Hematopoietic multipotent progenitor cell treated with erythropoietin and hydrocortisone succinate and interleukin-3 and kit ligand, for 15 days (in vitro differentiated cells): ENCODE results near the gene ADAMTSL3.
"Not testable (repeated sequence)": the region's sequence is repeated elsewhere in the genome, so short reads cannot be mapped to it uniquely, and the experiment has no call there.

Experiments
- DNase-seq: peaks from one replicate; pipeline ENCODE4 v3.0.0-alpha.2; 2015; ENCODE audit warnings: low spot score

ADAMTSL3 gene

GRCh38 chr15:83919319-83919830 is 265.5 kb downstream of the ADAMTSL3 start:
- DNase-seq = no peak

GRCh38 chr15:83919978-83920510 is 266.1 kb downstream of the ADAMTSL3 start:
- DNase-seq = no peak

GRCh38 chr15:83922649-83923294 is 268.8 kb downstream of the ADAMTSL3 start:
- no peak for DNase-seq

GRCh38 chr15:83926116-83926515 is 272.2 kb downstream of the ADAMTSL3 start:
- DNase-seq = no peak

- DNase-seq = no peak
These were observed 273.9 kb downstream of the ADAMTSL3 start for GRCh38 chr15:83927704-83928391.

GRCh38 chr15:83928392-83928734 is 274.4 kb downstream of the ADAMTSL3 start:
- no peak for DNase-seq

- DNase-seq = no peak
These were observed 275.0 kb downstream of the ADAMTSL3 start for GRCh38 chr15:83928878-83929418.

- DNase-seq = no peak
These were observed 275.7 kb downstream of the ADAMTSL3 start for GRCh38 chr15:83929619-83930018.

- no peak for DNase-seq
These were observed 276.7 kb downstream of the ADAMTSL3 start for GRCh38 chr15:83930392-83931212.

GRCh38 chr15:83935774-83936173 is 281.9 kb downstream of the ADAMTSL3 start:
- DNase-seq = no peak

GRCh38 chr15:83940136-83940535 is 286.2 kb downstream of the ADAMTSL3 start:
- DNase-seq = no peak

GRCh38 chr15:83943043-83943442 is 289.1 kb downstream of the ADAMTSL3 start:
- no peak for DNase-seq

- DNase-seq = no peak
These were observed 290.0 kb downstream of the ADAMTSL3 start for GRCh38 chr15:83943849-83944404.

GRCh38 chr15:83947156-83947555 is 293.2 kb downstream of the ADAMTSL3 start:
- no peak for DNase-seq

GRCh38 chr15:83954506-83954905 is 300.6 kb downstream of the ADAMTSL3 start:
- no peak for DNase-seq

GRCh38 chr15:83955806-83956265 is 301.9 kb downstream of the ADAMTSL3 start:
- DNase-seq = no peak

GRCh38 chr15:83956887-83957286 is 303.0 kb downstream of the ADAMTSL3 start:
- DNase-seq = no peak

- no peak for DNase-seq
These were observed 305.6 kb downstream of the ADAMTSL3 start for GRCh38 chr15:83959477-83959876.

- DNase-seq = no peak
These were observed 306.4 kb downstream of the ADAMTSL3 start for GRCh38 chr15:83960192-83960829.

- no peak for DNase-seq
These were observed 307.4 kb downstream of the ADAMTSL3 start for GRCh38 chr15:83961311-83961710.

GRCh38 chr15:83964967-83965366 is 311.0 kb downstream of the ADAMTSL3 start:
- DNase-seq = not testable (repeated sequence)
